ENCODE measurements around the gene PGPEP1. TPM values are rescaled to one million over a fixed set of nuclear protein-coding genes. Genes with fewer than 3 reads are reported as not detected.

The PGPEP1 gene
- polyA plus RNA-seq, 1 donor from 2014 or later = 5.9 TPM

- H3K9me3 ChIP-seq (ENCODE audit: low read length) = no peaks in the 10 kb centered on the region
- H3K9ac ChIP-seq (ENCODE audit: low read length) = peak overlapping the region; percentile 24
- TF ChIP-seq EZH2 (IDR thresholded peaks at IDR 0.05; ENCODE audit: borderline replicate concordance, insufficient read depth, low read length, poor library complexity, severe bottlenecking) (no peak), TAF1 (IDR thresholded peaks at IDR 0.05; ENCODE audit: low read depth) (no peak), SMC3 (conservative IDR thresholded peaks at IDR 0.05; ENCODE audit: poor library complexity) (peak; percentile 90), MXI1 (conservative IDR thresholded peaks at IDR 0.05; ENCODE audit: poor library complexity, severe bottlenecking) (peak; percentile 40), RAD21 (conservative IDR thresholded peaks at IDR 0.05) (peak; percentile 86), CTCF (IDR thresholded peaks at IDR 0.05; ENCODE audit: poor library complexity, severe bottlenecking) (peak; percentile 95), EP300 (conservative IDR thresholded peaks at IDR 0.05; ENCODE audit: poor library complexity, severe bottlenecking) (no peak), POLR2AphosphoS5 (IDR thresholded peaks at IDR 0.05) (no peak)
- TF ChIP-seq, protein P1, sequence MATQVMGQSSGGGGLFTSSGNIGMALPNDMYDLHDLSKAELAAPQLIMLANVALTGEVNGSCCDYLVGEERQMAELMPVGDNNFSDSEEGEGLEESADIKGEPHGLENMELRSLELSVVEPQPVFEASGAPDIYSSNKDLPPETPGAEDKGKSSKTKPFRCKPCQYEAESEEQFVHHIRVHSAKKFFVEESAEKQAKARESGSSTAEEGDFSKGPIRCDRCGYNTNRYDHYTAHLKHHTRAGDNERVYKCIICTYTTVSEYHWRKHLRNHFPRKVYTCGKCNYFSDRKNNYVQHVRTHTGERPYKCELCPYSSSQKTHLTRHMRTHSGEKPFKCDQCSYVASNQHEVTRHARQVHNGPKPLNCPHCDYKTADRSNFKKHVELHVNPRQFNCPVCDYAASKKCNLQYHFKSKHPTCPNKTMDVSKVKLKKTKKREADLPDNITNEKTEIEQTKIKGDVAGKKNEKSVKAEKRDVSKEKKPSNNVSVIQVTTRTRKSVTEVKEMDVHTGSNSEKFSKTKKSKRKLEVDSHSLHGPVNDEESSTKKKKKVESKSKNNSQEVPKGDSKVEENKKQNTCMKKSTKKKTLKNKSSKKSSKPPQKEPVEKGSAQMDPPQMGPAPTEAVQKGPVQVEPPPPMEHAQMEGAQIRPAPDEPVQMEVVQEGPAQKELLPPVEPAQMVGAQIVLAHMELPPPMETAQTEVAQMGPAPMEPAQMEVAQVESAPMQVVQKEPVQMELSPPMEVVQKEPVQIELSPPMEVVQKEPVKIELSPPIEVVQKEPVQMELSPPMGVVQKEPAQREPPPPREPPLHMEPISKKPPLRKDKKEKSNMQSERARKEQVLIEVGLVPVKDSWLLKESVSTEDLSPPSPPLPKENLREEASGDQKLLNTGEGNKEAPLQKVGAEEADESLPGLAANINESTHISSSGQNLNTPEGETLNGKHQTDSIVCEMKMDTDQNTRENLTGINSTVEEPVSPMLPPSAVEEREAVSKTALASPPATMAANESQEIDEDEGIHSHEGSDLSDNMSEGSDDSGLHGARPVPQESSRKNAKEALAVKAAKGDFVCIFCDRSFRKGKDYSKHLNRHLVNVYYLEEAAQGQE (IDR thresholded peaks at IDR 0.05; ENCODE audit: borderline replicate concordance) = no peak
- H3F3A ChIP-seq (ENCODE audit: insufficient read depth, low read length, poor library complexity, severe bottlenecking) = no peaks in the 10 kb centered on the region
- H3K4me2 ChIP-seq (ENCODE audit: low read length) = peak overlapping the region; percentile 16
- H3K9me2 ChIP-seq (ENCODE audit: insufficient read depth, low read length) = no peaks in the 10 kb centered on the region
- peak overlapping the region; percentile 18 for H3K27ac ChIP-seq (ENCODE audit: low read length)
- H3K27me3 ChIP-seq (ENCODE audit: insufficient read depth, low read depth, low read length) = no peaks in the 10 kb centered on the region
- no peaks in the 10 kb centered on the region for H3K79me2 ChIP-seq (replicated peaks; ENCODE audit: insufficient read depth, low read length)
- no peaks in the 10 kb centered on the region for H3K36me3 ChIP-seq (ENCODE audit: insufficient read depth, low read length)
- peak overlapping the region; percentile 60 for H3K4me3 ChIP-seq (ENCODE audit: low read length)
- no peaks in the 10 kb centered on the region for H4K20me1 ChIP-seq (ENCODE audit: insufficient read depth)
- no peak overlapping the region for H2AFZ ChIP-seq (ENCODE audit: low read depth, low read length)
Measured at GRCh38 chr19:18328340-18329034, 11.9 kb upstream of the PGPEP1 start.

DNA sequence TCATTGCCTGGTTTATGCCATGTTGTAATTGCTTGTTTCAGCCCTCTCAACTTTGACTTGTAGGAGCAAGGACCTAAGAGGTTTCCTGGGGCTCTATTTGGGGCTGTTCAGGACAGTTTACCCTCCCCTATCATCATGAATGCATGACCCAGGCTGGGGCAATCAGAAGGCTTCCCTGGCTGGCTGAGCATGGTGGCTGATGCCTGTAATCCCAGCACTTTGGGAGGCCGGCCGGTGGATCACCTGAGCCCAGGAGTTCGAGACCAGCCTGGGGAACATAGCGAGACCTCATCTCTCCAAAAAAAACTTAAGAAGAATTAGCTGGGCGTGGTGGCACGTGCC is 11.4 kb upstream of the PGPEP1 start:
- no peak overlapping the region for H2AFZ ChIP-seq (ENCODE audit: low read depth, low read length)
- H3K4me3 ChIP-seq (ENCODE audit: low read length) = peak overlapping the region; percentile 60
- H4K20me1 ChIP-seq (ENCODE audit: insufficient read depth) = no peaks in the 10 kb centered on the region
- no peak overlapping the region for H3K9ac ChIP-seq (ENCODE audit: low read length)
- no peaks in the 10 kb centered on the region for H3F3A ChIP-seq (ENCODE audit: insufficient read depth, low read length, poor library complexity, severe bottlenecking)
- H3K9me3 ChIP-seq (ENCODE audit: low read length) = no peaks in the 10 kb centered on the region
- H3K36me3 ChIP-seq (ENCODE audit: insufficient read depth, low read length) = no peaks in the 10 kb centered on the region
- H3K27me3 ChIP-seq (ENCODE audit: insufficient read depth, low read depth, low read length) = no peaks in the 10 kb centered on the region
- H3K79me2 ChIP-seq (replicated peaks; ENCODE audit: insufficient read depth, low read length) = no peaks in the 10 kb centered on the region
- H3K4me2 ChIP-seq (ENCODE audit: low read length) = peak overlapping the region; percentile 16
- no peaks in the 10 kb centered on the region for H3K9me2 ChIP-seq (ENCODE audit: insufficient read depth, low read length)
- no peak for TF ChIP-seq EZH2 (IDR thresholded peaks at IDR 0.05; ENCODE audit: borderline replicate concordance, insufficient read depth, low read length, poor library complexity, severe bottlenecking)
- TF ChIP-seq CTCF (IDR thresholded peaks at IDR 0.05; ENCODE audit: poor library complexity, severe bottlenecking) = no peak
- no peak for TF ChIP-seq EP300 (conservative IDR thresholded peaks at IDR 0.05; ENCODE audit: poor library complexity, severe bottlenecking)
- TF ChIP-seq TAF1 (IDR thresholded peaks at IDR 0.05; ENCODE audit: low read depth) = no peak
- TF ChIP-seq, protein P1 (IDR thresholded peaks at IDR 0.05; ENCODE audit: borderline replicate concordance) = no peak
- TF ChIP-seq RAD21 (conservative IDR thresholded peaks at IDR 0.05) = no peak
- TF ChIP-seq POLR2AphosphoS5 (IDR thresholded peaks at IDR 0.05) = no peak
- TF ChIP-seq MXI1 (conservative IDR thresholded peaks at IDR 0.05; ENCODE audit: poor library complexity, severe bottlenecking) = no peak
- peak overlapping the region; percentile 18 for H3K27ac ChIP-seq (ENCODE audit: low read length)

All from neural cell (in vitro differentiated cells).